CD4-positive, alpha-beta T cell treated with Interferon gamma for 1 hour (primary cell): ENCODE data around the gene MAGI1.

Source experiments
- DNase-seq: peaks from one replicate; pipeline ENCODE4 v3.0.0-alpha.2; 2020

Gene MAGI1

GRCh38 chr3:65376426-65376825, 662.3 kb downstream of the MAGI1 start:
- no peak for DNase-seq

DNA sequence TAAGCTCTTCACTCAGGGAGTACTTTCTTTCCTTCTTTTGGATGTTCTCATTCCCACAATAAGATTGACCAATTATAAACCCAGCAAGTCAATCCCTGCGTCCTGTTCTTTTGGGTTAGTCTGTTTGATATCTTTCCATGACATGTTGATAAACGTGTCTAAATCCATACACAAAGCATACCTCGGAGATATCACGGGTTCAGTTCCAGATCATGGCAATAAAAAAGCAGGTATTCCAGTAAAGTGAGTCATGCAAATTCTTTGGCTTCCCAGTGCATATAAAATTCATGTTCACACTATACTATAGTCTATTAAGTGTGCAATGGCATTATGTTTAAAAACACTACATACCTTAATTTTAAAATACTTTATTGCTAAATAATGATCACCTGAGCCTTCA, 667.7 kb downstream of the MAGI1 start:
- no peak for DNase-seq

DNA sequence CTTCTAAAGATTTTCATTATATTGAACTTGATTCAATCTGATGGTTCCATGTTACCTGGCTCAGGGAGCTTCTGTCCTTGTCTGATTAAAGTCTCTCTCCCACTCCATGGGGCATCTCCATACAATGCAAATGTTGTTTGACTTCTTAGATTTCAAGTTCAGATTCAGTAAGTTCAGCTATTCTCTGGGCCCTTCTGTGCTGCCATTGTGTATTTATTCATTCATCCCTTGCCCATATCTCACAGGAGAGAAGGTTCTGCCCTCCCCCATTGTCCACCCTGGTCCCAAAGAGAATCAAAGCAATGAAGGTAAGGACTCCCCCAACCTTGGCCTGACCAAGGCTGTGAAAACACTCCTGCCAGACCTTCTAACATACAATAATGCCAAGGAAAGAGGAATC, 669.9 kb downstream of the MAGI1 start:
- no peak for DNase-seq

DNA sequence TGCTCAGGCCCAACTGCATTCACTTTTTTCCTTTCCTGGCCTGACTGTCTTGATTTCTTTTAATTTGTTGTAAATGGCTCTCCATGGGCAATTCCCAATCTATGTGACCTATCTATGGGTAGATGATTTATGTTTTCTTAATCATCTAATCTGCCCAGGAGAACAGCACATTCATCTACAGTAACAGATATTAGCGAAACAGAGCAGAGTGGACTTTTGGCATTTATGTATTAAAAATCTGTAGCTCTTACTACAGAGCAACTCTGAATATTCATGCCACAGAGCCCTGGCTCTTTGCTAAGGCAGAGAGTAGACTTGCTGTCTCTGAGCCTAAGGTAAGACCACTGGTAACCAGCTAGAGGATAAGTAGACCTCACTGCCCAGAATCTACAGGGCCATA, 676.0 kb downstream of the MAGI1 start:
- DNase-seq: no peak

DNA sequence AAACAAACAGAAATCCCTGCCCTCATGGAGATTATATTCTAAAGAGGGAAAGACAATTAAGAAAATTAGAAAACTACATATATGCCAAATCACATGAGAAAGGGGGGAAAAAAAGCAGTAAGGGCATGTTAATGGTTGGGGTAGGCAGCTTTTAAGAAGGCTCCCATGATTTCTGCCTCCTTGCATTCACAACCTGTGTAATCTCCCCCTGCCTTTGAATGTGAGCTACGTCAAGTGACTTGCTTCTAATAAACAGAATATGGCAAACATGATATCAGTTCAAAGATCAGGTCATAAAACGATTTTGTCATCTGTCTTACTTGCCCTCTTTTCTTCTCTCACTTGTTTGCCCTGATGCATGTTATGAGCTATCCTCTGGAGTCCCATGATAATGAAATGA, 677.3 kb downstream of the MAGI1 start:
- no peak for DNase-seq

- no peak for DNase-seq
These were observed 682.1 kb downstream of the MAGI1 start for GRCh38 chr3:65356331-65357248.

GRCh38 chr3:65354880-65355279, 683.8 kb downstream of the MAGI1 start:
- DNase-seq: no peak

- DNase-seq: no peak
These were observed 685.8 kb downstream of the MAGI1 start for GRCh38 chr3:65352951-65353350.

- DNase-seq: no peak
These were observed 687.0 kb downstream of the MAGI1 start for GRCh38 chr3:65351753-65352152.

GRCh38 chr3:65350801-65351476, 687.8 kb downstream of the MAGI1 start:
- no peak for DNase-seq

DNA sequence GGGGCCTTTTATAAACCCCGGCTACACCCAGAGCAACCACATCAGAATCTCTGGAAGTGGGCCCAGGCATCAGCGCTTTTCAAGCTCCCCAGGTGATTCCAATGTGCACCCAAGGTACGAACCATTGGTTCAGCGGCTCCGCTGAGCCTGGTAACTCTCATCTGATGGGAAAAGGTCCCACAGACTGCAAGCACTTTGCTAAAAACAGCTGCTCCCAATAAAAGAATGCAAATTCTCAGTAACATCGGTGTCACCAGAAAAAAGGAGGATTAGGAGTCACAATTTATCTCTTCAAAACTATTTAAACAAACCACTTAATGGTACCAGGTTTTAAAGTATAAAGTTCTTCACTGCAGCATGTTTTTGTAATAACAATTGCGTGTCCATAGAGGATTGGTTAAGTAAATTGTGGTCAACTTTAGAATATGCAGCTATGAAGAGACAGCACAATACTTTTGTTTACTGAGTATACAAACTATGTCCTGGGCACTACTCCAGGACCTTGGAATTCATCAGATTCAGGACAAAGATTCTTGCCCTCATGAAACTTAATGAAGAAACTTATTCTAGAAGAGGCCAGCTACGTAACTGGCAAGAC, 690.2 kb downstream of the MAGI1 start:
- no peak for DNase-seq

DNA sequence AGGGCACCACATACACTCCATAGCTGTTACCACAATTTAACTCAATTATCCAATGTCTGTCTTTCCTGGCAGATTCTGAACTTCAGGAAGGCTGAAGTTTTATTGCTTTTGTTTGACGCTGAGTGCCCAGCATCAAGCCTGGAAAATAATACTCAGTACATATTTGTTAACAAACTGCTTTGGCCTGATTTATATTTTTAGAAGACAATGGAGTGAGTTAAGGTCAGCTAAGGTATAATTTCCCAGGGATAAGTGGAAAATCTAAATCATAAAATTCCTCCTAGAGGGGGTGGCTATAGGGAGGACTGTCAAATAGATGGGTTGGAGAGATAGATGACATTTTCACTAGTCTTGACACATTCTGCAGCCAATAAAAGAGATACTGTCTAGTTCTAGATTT, 691.6 kb downstream of the MAGI1 start:
- no peak for DNase-seq

- no peak for DNase-seq
These were observed 693.9 kb downstream of the MAGI1 start for GRCh38 chr3:65344846-65345245.

- DNase-seq: no peak
These were observed 694.3 kb downstream of the MAGI1 start for GRCh38 chr3:65344444-65344843.

GRCh38 chr3:65343736-65344135, 695.0 kb downstream of the MAGI1 start:
- no peak for DNase-seq

- DNase-seq: no peak
These were observed 695.7 kb downstream of the MAGI1 start for GRCh38 chr3:65343026-65343425.

GRCh38 chr3:65342084-65342683, 696.5 kb downstream of the MAGI1 start:
- DNase-seq: no peak

- no peak for DNase-seq
These were observed 699.5 kb downstream of the MAGI1 start for GRCh38 chr3:65339192-65339740.

- DNase-seq: no peak
These were observed 700.1 kb downstream of the MAGI1 start for GRCh38 chr3:65338571-65338970.

DNA sequence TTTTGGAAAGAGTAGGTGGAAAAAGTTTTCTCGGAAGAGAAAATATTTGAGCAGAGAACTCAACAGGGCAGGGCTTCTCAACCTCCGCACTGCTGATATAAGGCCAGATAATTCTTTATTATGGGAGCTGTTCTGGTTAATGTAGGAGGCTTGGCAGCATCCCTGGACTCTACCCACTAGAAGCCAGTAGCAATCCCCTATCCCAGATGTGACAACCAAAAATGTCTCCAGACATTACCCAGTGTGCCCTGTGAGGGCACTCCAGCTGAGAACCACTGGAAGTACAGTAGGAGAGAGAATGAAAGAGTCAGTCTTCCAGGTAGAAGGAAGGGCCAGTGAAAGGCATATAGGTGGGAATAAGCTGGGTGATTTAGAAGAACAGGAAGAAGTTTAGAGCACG, 703.1 kb downstream of the MAGI1 start:
- DNase-seq: no peak

DNA sequence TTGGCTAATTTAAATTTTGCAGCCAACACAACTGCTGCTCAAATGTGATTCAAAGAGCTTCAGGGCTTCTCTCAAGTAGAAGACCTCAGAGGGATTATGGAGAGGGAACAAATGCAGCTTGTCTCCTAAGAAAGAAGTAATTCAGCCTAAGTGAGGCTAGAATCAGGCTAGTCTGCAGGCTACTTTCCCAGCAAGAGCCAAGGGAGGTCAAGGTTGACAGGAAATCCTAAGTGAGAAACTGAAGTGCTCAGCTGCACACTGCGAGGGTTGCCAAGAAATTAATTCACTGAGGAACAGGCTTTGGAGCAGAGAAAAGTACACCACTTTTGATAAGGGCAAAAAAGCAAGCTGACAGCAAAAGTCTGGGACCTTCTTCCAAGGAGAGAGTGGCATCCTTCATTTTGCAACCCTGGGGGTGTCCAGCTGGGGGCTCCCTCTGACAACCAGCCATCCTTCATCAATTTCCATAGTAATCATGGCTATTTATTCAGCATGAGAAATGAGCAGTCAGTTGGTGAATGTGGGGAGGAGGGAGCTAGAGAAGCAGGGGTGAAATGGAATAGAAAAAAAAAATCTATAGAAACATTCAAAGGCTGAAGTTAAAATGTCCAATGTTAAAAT, 704.6 kb downstream of the MAGI1 start:
- DNase-seq: no peak

GRCh38 chr3:65331730-65332129, 707.0 kb downstream of the MAGI1 start:
- no peak for DNase-seq

- no peak for DNase-seq
These were observed 708.6 kb downstream of the MAGI1 start for GRCh38 chr3:65330072-65330471.
